GM23338 (cell line): ENCODE results near the gene GUCY1A2.

Experiments
- CREB1 ChIP-seq: fragments of 250-450 bp; sonication (Bioruptor Pico); IDR thresholded peaks from 2 replicates; pipeline ENCODE4 v1.5.0; 2020; ENCODE audit warnings: low read depth, mild to moderate bottlenecking, moderate library complexity
- EZH2 ChIP-seq: fragments of 200-600 bp; sonication (generic); IDR thresholded peaks from one replicate; pipeline ENCODE4 v1.8.0; 2017; ENCODE audit warnings: antibody characterized with exemption, mild to moderate bottlenecking, low read depth; ENCODE audit not compliant: unreplicated experiment
- EZH2phosphoT487 ChIP-seq: fragments of 200-600 bp; sonication (generic); IDR thresholded peaks from one replicate; pipeline ENCODE4 v1.8.1; 2018; ENCODE audit warnings: antibody characterized with exemption; ENCODE audit not compliant: unreplicated experiment
- JUNB ChIP-seq: IDR thresholded peaks from one replicate; pipeline ENCODE4 v1.6.1; 2016; ENCODE audit warnings: antibody characterized with exemption; ENCODE audit not compliant: unreplicated experiment
- NANOG ChIP-seq: IDR thresholded peaks from 2 replicates; pipeline ENCODE4 v1.6.1; 2016; ENCODE audit warnings: antibody characterized with exemption, borderline replicate concordance
- POLR2AphosphoS5 ChIP-seq: IDR thresholded peaks from 2 replicates; pipeline ENCODE4 v1.6.1; 2016; ENCODE audit warnings: antibody characterized with exemption, low read depth
- STAT1 ChIP-seq: IDR thresholded peaks from one replicate; pipeline ENCODE4 v1.6.1; 2016; ENCODE audit warnings: antibody characterized with exemption; ENCODE audit not compliant: unreplicated experiment
- ZNF331 ChIP-seq: fragments of 250-450 bp; sonication (Bioruptor Pico); IDR thresholded peaks from 2 replicates; pipeline ENCODE4 v1.5.0; 2020; ENCODE audit warnings: low read depth, mild to moderate bottlenecking, moderate library complexity
- TF ChIP-seq, protein P1 (sequence below), 2 experiments: fragments of 200-600 bp in 1 of 2; sonication (generic) in 1 of 2; conservative IDR thresholded peaks; 2 replicates each; pipeline versions ENCODE4 v1.5.1 to v1.6.1; 2016 to 2017; ENCODE audit warnings: antibody characterized with exemption in 2 of 2, low read depth in 2 of 2, mild to moderate bottlenecking in 2 of 2, moderate library complexity in 1 of 2
- TF ChIP-seq, protein P2 (sequence below): IDR thresholded peaks from one replicate; pipeline ENCODE4 v1.6.1; 2018; ENCODE audit warnings: antibody characterized with exemption; ENCODE audit not compliant: unreplicated experiment

DNA sequence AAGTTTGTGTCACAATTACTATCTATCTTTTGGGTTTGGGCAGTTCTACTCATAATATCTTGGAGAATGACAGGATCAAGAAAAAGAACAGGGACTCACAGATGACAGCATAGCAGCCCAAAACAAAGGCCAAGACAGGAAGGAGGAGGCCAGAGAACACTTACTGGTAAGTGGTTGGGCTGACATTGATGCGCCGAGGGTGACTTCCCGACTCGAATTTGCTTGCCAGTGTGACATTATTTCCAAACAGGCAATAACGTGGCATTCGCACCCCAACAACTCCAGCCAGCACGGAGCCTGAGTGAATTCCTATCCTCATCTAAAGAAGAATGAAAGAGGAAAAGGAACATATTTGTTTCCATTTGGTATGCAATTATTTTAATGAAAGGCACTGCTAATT, 309.9 kb downstream of the GUCY1A2 start:
- TF ChIP-seq, protein P1, sequence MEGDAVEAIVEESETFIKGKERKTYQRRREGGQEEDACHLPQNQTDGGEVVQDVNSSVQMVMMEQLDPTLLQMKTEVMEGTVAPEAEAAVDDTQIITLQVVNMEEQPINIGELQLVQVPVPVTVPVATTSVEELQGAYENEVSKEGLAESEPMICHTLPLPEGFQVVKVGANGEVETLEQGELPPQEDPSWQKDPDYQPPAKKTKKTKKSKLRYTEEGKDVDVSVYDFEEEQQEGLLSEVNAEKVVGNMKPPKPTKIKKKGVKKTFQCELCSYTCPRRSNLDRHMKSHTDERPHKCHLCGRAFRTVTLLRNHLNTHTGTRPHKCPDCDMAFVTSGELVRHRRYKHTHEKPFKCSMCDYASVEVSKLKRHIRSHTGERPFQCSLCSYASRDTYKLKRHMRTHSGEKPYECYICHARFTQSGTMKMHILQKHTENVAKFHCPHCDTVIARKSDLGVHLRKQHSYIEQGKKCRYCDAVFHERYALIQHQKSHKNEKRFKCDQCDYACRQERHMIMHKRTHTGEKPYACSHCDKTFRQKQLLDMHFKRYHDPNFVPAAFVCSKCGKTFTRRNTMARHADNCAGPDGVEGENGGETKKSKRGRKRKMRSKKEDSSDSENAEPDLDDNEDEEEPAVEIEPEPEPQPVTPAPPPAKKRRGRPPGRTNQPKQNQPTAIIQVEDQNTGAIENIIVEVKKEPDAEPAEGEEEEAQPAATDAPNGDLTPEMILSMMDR (conservative IDR thresholded peaks at IDR 0.05; ENCODE audit: low read depth in 2 of 2), result no peak
- TF ChIP-seq POLR2AphosphoS5 (no peak), JUNB (no peak), CREB1 (CRISPR knock-in tag) (no peak), EZH2 (no peak), ZNF331 (CRISPR knock-in tag) (no peak), STAT1 (no peak), NANOG (no peak), EZH2phosphoT487 (no peak)
- TF ChIP-seq, protein P2, sequence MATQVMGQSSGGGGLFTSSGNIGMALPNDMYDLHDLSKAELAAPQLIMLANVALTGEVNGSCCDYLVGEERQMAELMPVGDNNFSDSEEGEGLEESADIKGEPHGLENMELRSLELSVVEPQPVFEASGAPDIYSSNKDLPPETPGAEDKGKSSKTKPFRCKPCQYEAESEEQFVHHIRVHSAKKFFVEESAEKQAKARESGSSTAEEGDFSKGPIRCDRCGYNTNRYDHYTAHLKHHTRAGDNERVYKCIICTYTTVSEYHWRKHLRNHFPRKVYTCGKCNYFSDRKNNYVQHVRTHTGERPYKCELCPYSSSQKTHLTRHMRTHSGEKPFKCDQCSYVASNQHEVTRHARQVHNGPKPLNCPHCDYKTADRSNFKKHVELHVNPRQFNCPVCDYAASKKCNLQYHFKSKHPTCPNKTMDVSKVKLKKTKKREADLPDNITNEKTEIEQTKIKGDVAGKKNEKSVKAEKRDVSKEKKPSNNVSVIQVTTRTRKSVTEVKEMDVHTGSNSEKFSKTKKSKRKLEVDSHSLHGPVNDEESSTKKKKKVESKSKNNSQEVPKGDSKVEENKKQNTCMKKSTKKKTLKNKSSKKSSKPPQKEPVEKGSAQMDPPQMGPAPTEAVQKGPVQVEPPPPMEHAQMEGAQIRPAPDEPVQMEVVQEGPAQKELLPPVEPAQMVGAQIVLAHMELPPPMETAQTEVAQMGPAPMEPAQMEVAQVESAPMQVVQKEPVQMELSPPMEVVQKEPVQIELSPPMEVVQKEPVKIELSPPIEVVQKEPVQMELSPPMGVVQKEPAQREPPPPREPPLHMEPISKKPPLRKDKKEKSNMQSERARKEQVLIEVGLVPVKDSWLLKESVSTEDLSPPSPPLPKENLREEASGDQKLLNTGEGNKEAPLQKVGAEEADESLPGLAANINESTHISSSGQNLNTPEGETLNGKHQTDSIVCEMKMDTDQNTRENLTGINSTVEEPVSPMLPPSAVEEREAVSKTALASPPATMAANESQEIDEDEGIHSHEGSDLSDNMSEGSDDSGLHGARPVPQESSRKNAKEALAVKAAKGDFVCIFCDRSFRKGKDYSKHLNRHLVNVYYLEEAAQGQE, result no peak
